LHCN-M2 (cell line): ENCODE measurements around the gene DPYSL5. TPM values are rescaled to one million over a fixed set of nuclear protein-coding genes. Genes with fewer than 3 reads are reported as not detected.
"Not testable (repeated sequence)": the region's sequence is repeated elsewhere in the genome, so short reads cannot be mapped to it uniquely, and the experiment has no call there.

Experiments used
- DNase-seq: peaks from one replicate; pipeline ENCODE4 v3.0.0-alpha.2; 2012; ENCODE audit warnings: low read depth
- polyA plus RNA-seq: library from polyadenylated mRNA; unstranded; fragments of >200 nt; gene quantifications from one replicate; pipeline ENCODE4 v1.2.1, GENCODE V29; 2012; ENCODE audit warnings: missing spikeins
- total RNA-seq: library from RNA; depleted of rRNA; stranded (reverse); fragments of >200 nt; gene quantifications from 2 replicates; pipeline ENCODE4 v1.2.3, GENCODE V29; 2014; rRNA removed

Gene DPYSL5, protein sequence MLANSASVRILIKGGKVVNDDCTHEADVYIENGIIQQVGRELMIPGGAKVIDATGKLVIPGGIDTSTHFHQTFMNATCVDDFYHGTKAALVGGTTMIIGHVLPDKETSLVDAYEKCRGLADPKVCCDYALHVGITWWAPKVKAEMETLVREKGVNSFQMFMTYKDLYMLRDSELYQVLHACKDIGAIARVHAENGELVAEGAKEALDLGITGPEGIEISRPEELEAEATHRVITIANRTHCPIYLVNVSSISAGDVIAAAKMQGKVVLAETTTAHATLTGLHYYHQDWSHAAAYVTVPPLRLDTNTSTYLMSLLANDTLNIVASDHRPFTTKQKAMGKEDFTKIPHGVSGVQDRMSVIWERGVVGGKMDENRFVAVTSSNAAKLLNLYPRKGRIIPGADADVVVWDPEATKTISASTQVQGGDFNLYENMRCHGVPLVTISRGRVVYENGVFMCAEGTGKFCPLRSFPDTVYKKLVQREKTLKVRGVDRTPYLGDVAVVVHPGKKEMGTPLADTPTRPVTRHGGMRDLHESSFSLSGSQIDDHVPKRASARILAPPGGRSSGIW
- not detected in 2 replicates for total RNA-seq
- not detected for polyA plus RNA-seq

DNA sequence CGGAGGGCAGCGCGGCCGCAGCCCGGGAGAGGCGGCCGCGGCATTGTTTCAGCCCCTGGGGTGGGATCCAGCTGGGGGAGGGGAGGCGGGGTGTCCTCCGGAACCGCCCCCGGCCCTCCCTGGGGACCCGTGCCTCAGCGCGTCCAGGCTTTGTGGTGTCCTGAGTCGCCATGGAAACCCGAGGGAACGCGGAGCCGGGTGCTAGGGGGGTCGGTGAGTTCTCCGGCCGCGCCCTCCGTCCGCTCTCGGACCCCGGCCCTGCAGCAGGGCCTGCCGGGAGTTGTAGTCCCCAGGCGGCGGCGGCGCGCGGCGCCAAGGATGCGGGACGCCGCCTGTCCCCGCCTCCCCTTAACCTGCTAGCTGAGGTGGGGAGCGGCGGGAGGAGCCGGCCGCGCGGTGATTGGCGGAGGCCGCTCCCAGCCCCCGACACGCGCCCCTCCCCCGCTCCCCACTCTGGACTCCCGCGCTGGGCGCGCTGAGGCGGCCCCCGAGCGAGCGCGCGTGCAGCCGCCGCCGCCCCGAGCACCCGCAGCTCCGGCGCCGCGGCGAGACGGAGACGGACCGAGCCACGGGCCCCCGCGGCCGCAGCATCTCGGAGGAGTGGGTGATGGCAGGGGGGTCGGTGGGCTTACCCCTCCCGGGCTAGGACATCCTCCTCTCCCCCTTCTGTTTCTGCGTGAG, at the start of gene DPYSL5:
DPYSL5 (plus strand) TSS at position 478 of the 681 bp plus-strand sequence. CDS start 50,368 bp downstream, outside the sequence.
- DNase-seq: no peak

DNA sequence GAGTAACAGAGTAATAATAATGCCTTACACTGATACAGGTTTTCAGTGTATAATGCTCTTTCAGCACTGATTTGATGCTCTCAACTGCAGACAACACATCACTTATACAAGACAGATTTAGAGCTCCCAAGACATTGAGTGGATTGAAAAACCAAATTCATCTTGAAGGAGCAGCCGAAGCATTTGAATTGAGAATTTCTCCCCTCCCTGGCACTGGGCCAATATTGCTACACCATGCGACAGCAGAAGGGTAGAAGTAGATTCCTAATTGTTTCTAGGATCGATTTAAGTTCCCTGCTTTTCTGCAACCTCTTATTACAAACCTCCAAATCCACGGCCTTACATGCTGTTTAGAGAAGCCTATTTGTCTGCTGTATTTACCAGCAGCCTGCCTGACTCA, 46.6 kb upstream of the DPYSL5 start:
- no peak for DNase-seq

DNA sequence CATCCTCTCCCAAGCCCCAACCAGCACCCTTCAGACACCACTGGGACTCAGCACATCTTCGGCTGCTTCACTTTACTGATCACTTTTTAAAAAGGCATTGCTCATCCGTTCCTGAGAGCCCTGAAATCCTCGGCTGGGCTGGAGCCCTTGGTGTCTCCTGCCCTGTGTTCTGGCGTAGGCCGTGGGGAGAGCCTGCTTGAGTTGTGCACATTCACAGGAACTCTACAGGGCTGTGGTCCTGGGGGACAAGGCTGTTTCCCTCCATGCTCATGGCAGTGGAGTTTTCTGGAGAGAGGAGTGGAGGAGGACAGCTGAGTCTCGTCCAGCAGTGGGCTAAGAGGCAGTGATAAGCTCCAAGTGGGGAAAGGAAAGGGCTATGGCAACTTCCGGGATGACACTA, 46.1 kb upstream of the DPYSL5 start:
- DNase-seq: no peak

DNA sequence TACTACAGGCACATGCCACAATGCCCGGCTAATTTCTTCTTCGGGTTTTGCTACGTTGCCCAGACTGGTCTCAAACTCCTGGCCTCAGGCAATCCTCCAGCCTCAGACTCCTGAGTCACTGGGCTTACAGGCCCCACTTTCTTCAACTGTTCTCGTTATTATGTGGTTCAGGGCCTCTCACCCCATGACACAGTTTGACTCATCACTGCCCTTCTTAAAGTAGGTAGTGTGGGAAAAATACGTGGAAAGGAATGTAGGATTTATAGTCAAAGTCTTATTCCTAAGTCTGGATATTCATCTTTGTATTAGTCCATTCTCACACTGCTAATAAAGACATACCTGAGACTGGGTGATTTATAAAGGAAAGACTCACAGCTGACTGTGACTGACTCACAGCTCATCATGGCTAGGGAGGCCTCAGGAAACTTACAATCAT, 42.7 kb upstream of the DPYSL5 start:
- DNase-seq: peak; percentile 79

DNA sequence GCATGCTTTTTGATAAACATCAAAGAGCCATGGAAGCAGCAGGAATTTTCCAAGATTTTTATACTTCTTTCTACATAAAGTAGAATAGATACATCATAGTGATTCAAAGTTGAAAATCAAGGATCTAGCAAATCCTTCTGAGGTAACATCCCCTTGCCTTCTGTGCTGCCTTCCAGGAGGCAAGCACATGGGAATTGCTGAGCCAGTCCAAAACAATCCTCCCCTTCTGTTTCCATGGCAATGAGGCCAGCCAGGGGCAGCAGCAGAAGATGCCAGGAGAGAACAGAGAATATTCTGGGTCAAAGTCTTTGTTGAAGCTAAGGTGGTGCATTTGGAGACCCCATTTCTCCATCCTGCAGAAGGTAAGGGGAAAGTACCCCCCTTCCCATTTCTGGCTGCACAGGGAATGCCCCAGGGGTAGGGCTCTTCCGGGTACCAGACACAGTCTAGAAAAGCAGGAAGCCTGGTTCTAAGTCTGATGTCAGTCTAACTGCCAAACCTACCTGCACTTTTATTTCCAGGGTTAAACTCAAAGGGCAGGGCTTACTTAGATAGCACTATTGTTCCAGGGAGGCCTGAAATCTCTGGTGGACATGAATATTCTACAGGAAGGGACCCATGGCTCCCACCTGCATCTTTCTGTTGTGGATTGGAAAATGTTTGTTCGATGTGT, 40.0 kb upstream of the DPYSL5 start:
- peak; percentile 29 for DNase-seq

DNA sequence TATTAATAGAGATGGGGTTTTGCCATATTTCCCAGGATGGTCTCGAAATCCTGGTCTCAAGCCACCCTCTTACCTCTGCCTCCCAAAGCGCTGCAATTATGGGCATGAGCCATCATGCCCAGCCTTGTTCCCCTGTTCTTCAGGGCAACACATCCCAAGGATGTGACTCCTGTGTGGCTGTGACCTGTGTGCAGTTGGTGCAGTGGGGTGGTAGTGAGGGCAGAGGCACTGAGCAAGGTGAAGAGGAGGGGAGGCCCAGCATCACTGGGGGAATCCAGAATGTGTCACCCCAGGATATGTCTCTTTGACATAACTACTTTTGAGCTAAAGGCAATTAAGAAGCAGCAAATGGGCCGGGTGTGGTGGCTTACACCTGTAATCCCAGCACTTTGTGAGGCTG, 38.7 kb upstream of the DPYSL5 start:
- no peak for DNase-seq

DNA sequence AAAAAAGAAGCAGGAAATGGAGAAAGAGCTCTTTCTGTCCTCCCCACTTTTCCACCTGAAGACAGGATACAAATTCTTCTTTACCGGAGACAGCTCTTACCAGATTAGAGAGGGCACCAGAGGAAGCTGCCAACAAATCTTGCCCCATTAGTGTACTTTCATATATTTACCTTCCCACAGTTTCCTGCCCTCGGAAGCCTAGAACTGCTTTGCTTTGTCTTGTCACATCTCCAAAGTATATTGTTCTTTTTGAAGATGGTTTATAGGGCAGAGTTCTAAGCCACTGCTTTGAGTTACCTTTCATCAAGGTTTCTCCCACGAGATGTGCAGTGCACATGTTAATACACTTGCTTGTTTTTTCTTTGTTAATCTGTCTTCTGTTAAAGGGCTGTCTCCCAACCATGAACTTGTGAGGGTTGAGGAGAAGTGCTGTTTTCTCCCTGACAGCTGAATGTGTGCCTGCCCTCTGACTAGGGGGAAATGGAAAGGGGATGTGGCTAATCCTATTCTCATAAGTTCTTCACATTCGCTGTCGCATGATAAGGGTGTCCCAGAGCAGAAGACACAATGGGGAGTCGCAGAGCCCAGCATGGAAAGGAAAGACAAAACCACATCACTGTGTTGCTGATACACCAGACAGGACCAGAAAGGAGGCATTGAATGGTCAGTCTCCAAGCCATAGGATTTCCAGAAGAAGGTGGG, 37.9 kb upstream of the DPYSL5 start:
- no peak for DNase-seq

DNA sequence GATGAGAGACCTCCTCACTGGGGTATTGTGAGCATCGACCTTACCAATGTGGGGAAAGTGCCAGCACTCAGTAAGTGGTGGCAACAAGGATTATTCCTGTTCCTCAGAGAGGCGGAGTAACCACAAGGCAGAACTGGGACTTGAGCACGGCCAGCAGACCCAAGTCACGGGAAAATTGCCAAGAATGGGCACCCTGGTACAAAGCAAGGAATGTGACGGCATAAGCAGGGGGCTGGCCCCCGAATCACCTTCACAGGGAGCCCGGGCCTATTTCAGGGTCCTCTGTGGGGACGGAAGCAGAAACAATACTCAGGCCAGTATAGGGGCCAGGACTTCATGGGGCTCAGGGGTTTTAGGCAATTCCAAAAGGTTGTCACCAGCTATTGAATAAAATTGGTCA, 36.7 kb upstream of the DPYSL5 start:
- DNase-seq: no peak

DNA sequence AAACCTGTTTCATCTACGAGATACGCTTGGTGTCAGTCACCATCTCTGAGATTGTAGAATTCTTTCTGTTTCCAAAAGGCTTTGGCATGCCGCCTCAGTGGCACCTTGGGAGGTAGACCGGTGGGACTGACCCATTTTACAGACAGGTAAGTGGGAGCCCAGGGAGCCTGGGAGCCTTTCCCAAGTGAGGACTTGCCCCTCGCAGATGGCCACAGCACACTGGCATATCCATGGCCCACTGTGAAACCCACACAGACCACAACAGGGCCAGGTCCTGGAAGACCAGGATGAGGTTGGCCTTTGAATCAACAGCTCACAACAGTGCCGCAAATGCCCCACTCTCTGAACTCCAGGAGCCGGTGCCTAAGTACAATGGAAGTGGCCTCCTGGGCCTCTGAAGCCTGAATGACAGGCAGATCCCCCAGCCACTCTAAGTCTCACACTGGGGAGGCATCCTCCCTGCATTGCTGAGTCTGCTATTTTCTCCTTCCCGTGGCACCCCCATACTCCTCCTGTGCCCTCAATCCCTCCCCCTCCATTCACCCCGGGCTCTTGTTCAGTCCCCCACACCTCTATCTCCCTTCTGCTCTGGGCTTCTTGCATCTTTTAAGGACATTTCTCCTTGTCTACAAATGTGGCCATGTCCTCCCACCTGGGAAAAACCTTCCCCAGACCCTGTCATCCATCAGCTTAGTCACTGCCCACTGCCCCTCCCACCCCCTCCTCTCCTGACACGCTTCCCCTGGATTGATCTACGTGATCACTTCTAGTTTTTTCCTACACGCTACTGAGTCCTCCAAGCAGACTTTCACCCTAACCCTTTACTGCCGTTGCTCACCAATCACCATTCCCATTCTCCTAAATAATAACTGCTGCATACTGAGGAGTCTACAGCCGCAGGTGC, 35.9 kb upstream of the DPYSL5 start:
- DNase-seq: no peak

DNA sequence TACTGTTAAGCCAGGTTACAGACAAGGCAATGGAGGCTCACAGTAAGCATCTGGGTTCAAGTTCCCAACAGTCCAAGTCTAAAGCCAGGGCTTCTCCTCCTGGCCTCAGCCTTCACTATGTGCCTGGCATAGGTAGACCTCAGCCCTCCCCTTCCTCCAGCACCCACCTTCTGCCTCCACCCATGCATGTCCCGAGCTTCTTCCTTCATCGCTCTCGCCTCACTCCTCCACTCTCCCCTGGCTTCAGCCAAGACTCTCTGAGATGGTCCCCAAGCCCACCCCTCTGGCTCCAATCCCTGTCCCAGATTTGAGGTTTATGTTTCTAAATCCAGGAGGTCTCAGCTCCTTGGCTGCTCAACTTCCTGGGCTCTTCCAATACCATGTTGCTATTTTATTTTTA, 35.2 kb upstream of the DPYSL5 start:
- no peak for DNase-seq

DNA sequence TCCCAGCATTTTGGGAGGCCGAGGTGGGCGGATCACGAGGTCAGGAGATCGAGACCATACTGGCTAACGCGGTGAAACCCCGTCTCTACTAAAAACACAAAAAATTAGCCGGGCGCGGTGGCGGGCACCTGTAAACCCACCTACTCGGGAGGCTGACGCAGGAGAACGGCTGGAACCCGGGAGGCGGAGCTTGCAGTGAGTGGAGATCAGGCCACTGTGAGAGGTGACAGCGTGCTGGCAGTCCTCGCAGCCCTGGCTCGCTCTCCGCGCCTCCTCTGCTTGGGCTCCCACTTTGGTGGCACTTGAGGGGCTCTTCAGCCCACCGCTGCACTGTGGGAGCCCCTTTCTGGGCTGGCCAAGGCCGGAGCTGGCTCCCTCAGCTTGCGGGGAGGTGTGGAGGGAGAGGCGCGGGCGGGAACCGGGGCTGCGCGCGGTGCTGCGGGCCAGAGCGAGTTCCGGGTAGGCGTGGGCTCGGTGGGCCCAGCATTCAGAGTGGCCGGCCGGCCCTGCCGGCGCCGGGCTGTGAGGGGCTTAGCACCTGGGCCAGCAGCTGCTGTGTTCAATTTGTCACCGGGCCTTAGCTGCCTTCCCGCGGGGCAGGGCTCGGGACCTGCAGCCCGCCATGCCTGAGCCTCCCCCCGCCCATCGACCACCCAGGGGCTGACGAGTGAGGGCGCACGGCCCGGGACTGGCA, 33.7 kb upstream of the DPYSL5 start:
- not testable (repeated sequence) for DNase-seq

DNA sequence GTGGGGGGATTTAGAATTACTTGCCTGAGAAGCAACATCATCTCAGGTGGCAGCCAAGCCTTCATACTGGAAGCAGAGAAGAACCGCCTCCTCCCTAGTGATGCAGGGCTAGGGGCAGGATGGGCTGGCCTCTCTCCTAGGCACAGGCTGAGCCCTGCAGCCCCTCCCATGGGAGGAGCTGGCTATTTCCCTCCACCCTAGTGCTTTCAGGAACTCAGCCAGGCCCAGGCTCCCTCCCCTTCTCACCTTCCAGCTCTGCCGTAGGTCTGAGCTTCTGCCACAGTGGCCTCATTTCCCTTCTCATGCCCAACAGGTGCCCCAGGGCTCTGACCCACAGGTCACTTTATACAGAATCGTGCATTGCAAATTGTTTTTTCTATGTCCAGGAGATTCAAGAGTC, 31.0 kb upstream of the DPYSL5 start:
- no peak for DNase-seq

DNA sequence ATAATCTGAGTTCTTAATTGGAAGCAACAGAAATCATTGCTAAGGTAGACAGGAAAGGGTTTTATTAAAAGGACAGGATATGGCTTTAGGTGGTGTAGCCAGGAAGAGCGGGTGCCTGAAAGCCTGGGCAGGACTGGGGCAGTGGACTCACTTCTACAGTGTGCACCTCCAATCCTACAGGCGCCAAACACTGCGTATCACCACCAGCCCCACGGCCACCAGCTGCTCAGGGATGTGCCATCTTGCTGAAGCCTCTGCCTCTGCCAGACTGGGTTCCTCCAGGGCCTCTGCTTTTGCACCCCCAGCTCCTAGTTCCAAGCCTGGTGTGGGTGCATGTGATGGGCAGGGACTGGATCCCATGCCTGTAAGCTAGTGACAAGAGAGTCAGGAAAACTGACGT, 29.7 kb upstream of the DPYSL5 start:
- no peak for DNase-seq

DNA sequence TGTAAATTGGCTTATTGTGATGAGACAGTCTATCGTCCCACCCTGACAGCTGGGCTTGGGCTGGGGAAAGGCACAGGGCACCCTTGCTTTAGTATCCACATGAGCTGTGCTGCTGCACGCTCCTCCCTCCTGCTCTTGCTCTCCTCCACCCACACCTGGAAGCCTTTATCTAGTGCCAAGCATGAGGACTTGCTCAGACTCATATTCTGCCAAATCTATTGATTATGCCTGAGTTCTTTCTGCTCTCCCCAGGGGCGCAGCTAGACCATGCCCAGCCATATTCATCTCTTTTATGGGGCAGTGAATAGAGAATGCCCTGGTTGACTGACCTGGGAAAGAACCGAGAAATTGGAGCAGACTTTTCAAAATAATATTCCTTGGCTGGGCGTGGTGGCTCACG, 29.0 kb upstream of the DPYSL5 start:
- DNase-seq: no peak

DNA sequence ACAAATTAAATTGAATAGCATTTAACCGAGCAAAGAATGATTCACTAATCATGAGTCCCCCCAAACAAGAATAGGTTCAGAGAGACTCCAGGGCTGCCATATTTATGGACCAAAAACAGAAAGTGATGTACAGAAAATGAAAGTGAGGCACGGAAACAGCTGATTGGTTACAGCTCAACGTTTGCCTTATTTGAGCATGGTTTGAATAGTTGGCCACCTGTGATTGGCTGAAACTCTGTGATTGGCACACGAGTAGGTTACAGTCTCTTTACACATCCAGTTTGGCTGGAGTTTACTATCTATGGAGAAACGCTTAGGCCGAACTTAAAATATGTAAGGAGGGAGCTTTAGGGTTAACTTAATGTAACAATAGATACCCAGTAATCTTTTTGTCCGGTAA, 27.0 kb upstream of the DPYSL5 start:
- DNase-seq: no peak

DNA sequence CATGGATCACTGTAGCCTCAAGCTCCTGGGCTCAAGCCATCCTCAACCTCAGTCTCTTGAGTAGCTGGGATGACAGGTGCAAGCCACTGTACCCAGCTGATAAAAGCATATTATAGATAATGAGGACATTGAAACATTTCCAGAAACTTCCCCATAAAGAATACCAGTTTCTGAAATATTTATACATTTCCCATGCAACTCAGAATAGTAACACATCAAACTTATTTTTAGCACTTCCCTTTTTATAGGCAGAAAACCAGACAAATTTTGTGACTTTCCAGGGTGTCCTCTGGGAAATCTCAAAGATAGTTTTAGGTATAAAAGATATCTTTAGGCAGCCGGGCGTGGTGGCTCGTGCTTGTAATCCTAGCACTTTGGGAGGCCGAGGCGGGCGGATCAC, 25.1 kb upstream of the DPYSL5 start:
- no peak for DNase-seq

DNA sequence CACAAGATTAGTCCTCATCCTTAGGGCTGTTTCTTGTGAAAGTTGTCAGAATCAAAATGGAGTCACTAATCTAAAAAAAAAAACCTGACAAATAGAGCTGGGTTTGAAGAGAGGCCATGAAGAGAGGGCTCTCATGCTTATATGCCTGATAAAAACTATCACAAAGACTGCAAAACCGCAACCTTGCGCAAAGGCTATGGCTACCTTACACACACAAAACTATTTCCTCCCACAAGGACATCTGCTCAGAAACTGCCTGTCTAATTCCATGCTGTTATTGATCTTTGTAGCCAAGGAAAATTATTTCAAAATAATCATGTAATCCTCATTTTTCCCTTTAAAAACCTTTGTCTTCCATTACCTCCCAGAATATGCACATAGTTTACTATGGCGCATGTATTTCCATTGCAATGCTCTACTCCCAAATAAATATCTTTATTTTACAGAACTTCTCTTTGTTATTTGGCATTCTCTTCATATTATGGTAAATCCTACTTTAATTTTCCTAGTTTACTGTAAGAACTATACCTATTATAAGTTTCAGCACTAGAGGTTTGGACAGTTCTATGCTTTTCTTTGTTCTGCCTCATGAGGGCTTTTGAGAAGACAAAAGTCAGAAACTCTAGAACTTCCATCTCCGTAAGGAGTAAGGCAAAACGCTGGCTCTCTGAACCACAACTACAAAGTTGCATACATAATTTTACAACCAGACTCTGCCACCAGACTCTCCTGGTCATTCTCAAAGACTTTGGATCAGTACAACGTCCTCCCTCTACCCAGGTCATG, 9.6 kb upstream of the DPYSL5 start:
- peak; percentile 32 for DNase-seq

DNA sequence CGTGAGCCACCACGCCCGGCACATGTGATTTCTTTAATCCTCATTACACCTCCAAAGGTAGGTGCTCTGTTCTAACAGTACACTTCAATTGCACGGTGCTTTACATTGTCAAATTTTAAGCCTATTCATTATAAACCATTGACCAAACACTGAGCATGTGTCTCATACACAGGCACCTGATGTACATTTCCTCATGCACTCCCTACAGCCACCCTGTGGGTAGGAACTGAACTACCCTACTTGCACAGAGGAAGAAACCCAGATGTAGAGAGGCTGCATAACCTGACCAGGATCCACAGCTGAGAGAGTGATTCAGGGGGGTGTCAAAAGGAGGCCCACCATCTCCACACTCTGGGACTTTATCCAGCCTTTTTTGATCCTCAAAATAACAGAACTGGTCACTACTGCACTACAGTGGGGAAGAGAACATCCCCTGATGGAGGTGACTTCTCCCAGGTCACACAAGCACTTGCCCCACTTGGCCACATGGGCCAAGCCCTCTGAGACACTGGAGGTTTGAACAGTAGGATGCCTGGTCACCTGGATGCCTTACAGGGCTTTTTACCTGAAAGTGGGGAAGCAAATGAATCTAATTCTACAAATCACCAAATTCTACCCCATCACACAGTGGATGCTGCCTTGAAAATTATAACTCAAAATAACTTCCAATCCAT, 6.9 kb upstream of the DPYSL5 start:
- DNase-seq: no peak
